ENCODE measurements around the gene CFD. TPM values are rescaled to one million over a fixed set of nuclear protein-coding genes. Genes with fewer than 3 reads are reported as not detected.
"Not testable (repeated sequence)": the region's sequence is repeated elsewhere in the genome, so short reads cannot be mapped to it uniquely, and the experiment has no call there.

Gene CFD
- total RNA-seq, 2 donors from 2014 or later = 1.9 to 5.3 TPM

GRCh38 chr19:816500-816857 is 43.0 kb upstream of the CFD start:
- DNase-seq = no peak
- Mint-ChIP-seq H3K36me3 (ENCODE audit: low read depth) (no peaks in the 10 kb centered on the region), H3K27me3 (no peaks in the 10 kb centered on the region), H3K4me1 (no peaks in the 10 kb centered on the region), H3K27ac (no peak overlapping the region), H3K4me3 (peak overlapping the region; percentile 1)
- no peak for ATAC-seq
- no peaks in the 10 kb centered on the region for H3K9me3 ChIP-seq (ENCODE audit: control insufficient read depth, low read length, poor library complexity, severe bottlenecking)

GRCh38 chr19:820212-820611 is 39.3 kb upstream of the CFD start:
- not testable (repeated sequence) for H3K4me3 Mint-ChIP-seq; H3K9me3 ChIP-seq (ENCODE audit: control insufficient read depth, low read length, poor library complexity, severe bottlenecking); H3K36me3 Mint-ChIP-seq (ENCODE audit: low read depth); H3K4me1 Mint-ChIP-seq; H3K27ac Mint-ChIP-seq; ATAC-seq; DNase-seq
- peaks cover 12% of the 10 kb centered on the region for H3K27me3 Mint-ChIP-seq

GRCh38 chr19:821231-821824 is 38.1 kb upstream of the CFD start:
- Mint-ChIP-seq H3K27ac (no peak overlapping the region), H3K36me3 (ENCODE audit: low read depth) (no peaks in the 10 kb centered on the region), H3K4me3 (peak overlapping the region; percentile 51), H3K27me3 (peaks cover 12% of the 10 kb centered on the region), H3K4me1 (no peaks in the 10 kb centered on the region)
- DNase-seq (no peak), ATAC-seq (no peak)
- H3K9me3 ChIP-seq (ENCODE audit: control insufficient read depth, low read length, poor library complexity, severe bottlenecking) = no peaks in the 10 kb centered on the region

GRCh38 chr19:821825-822503 is 37.5 kb upstream of the CFD start, which contains the start of gene PLPPR3:
TSS of gene PLPPR3 (minus strand) at chr19:821955. CDS start at chr19:821559, 396 bp downstream.
- Mint-ChIP-seq H3K36me3 (ENCODE audit: low read depth) (no peaks in the 10 kb centered on the region), H3K27ac (no peak within 1 kb of the TSS), H3K4me1 (no peaks in the 10 kb centered on the region), H3K4me3 (peak within 1 kb of the TSS; percentile 51), H3K27me3 (peaks cover 12% of the 10 kb centered on the region)
- DNase-seq (no peak), ATAC-seq (no peak)
- no peaks in the 10 kb centered on the region for H3K9me3 ChIP-seq (ENCODE audit: control insufficient read depth, low read length, poor library complexity, severe bottlenecking)

DNA sequence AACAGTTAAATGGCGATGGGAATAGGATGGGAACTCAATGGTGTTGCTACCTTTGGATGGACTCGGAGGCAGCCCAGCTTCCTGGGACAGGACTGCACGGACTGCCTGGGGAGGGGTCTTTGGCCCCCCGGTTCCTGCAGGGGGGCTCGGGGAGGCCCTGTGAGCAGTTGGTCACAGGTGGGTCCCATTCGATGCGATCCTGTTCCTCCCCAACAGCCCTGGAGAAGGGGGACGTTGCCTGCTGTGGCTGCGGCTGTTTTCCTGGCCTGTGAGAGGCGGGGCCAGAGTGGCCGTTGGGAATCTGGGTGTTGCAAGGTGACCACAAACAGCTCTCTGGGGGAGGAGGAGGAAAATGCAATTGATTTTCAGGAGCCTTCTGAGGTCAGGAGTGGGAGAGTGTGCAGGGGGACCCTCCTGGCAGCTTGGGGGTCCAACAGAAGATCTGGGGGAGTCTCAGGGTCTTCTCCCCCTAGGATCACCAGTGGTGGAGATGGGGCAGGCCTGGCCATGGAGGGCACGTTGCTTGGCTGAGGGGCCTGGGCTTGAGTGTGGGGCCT is 35.8 kb upstream of the CFD start:
- H3K9me3 ChIP-seq (ENCODE audit: control insufficient read depth, low read length, poor library complexity, severe bottlenecking) = no peaks in the 10 kb centered on the region
- DNase-seq (no peak), ATAC-seq (no peak)
- H3K27ac Mint-ChIP-seq = no peak overlapping the region
- peaks cover 12% of the 10 kb centered on the region for H3K27me3 Mint-ChIP-seq
- no peaks in the 10 kb centered on the region for H3K36me3 Mint-ChIP-seq (ENCODE audit: low read depth)
- H3K4me3 Mint-ChIP-seq = no peak overlapping the region
- no peaks in the 10 kb centered on the region for H3K4me1 Mint-ChIP-seq

- no peak overlapping the region for H3K27ac Mint-ChIP-seq
- no peaks in the 10 kb centered on the region for H3K4me1 Mint-ChIP-seq
- no peaks in the 10 kb centered on the region for H3K36me3 Mint-ChIP-seq (ENCODE audit: low read depth)
- H3K9me3 ChIP-seq (ENCODE audit: control insufficient read depth, low read length, poor library complexity, severe bottlenecking) = no peaks in the 10 kb centered on the region
- no peak for ATAC-seq
- H3K27me3 Mint-ChIP-seq = peaks cover 12% of the 10 kb centered on the region
- no peak for DNase-seq
- H3K4me3 Mint-ChIP-seq = no peak overlapping the region
These were observed 34.6 kb upstream of the CFD start for GRCh38 chr19:824885-825284.

GRCh38 chr19:825897-826644 is 33.4 kb upstream of the CFD start:
- no peaks in the 10 kb centered on the region for H3K36me3 Mint-ChIP-seq (ENCODE audit: low read depth)
- no peak overlapping the region for H3K27ac Mint-ChIP-seq
- peak overlapping the region; percentile 45 for H3K4me3 Mint-ChIP-seq
- ATAC-seq (no peak), DNase-seq (no peak)
- H3K4me1 Mint-ChIP-seq = no peaks in the 10 kb centered on the region
- H3K9me3 ChIP-seq (ENCODE audit: control insufficient read depth, low read length, poor library complexity, severe bottlenecking) = no peaks in the 10 kb centered on the region
- H3K27me3 Mint-ChIP-seq = peaks cover 12% of the 10 kb centered on the region

DNA sequence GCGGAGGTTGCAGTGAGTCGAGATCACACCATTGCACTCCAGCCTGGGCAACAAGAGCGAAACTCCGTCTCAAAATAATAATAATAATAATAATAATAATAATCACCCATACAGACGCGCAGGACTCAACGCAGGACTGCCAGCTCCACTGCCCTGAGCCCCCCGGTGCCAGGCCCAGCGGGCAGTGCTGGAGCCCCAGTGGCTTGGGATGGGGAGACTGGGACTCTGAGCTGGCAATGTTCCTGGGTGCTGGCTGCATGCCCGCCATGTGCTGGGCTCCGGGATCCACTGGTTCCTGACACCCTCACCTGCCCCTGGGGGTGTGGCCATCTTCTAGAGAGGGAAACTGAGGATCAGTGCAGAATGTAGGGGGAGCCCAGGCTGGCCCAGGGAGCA is 32.2 kb upstream of the CFD start:
- no peak overlapping the region for H3K27ac Mint-ChIP-seq
- H3K27me3 Mint-ChIP-seq = peaks cover 12% of the 10 kb centered on the region
- H3K9me3 ChIP-seq (ENCODE audit: control insufficient read depth, low read length, poor library complexity, severe bottlenecking) = no peaks in the 10 kb centered on the region
- H3K36me3 Mint-ChIP-seq (ENCODE audit: low read depth) = no peaks in the 10 kb centered on the region
- H3K4me1 Mint-ChIP-seq = no peaks in the 10 kb centered on the region
- no peak overlapping the region for H3K4me3 Mint-ChIP-seq
- ATAC-seq (no peak), DNase-seq (no peak)

DNA sequence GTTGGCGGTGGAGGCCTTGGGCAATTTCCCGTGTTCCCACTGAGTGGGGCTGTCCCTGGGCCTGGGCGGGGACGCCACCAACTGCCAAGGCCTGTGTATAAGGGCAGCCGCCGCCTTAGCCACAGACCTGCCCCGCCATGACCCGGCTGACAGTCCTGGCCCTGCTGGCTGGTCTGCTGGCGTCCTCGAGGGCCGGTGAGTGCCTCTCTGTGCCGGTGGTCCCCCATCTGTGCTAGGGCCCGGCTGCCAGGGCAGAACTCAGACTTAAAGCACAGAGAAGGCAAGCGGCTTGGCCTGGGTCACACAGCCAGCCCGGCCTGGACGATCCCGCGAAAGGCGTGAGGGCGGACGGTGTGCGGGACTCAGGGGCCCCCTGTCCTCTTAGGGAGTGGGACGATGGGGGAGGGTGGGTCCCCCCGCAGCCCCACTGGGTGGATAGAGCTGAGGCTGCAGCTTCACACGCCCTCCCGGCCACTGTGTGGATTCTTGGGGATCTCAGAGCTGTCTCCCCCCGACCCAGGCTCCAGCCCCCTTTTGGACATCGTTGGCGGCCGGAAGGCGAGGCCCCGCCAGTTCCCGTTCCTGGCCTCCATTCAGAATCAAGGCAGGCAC is 31.6 kb upstream of the CFD start, which contains the start of gene AZU1:
Gene AZU1, plus strand, starts transcription at position 128 of the 612 bp plus-strand sequence. Its CDS starts 10 bp downstream, at position 138.
- Mint-ChIP-seq H3K27ac (no peak within 1 kb of the TSS), H3K4me3 (no peak within 1 kb of the TSS), H3K36me3 (ENCODE audit: low read depth) (no peaks in the 10 kb centered on the region), H3K4me1 (no peaks in the 10 kb centered on the region), H3K27me3 (peaks cover 11% of the 10 kb centered on the region)
- no peaks in the 10 kb centered on the region for H3K9me3 ChIP-seq (ENCODE audit: control insufficient read depth, low read length, poor library complexity, severe bottlenecking)
- ATAC-seq (no peak), DNase-seq (no peak)

DNA sequence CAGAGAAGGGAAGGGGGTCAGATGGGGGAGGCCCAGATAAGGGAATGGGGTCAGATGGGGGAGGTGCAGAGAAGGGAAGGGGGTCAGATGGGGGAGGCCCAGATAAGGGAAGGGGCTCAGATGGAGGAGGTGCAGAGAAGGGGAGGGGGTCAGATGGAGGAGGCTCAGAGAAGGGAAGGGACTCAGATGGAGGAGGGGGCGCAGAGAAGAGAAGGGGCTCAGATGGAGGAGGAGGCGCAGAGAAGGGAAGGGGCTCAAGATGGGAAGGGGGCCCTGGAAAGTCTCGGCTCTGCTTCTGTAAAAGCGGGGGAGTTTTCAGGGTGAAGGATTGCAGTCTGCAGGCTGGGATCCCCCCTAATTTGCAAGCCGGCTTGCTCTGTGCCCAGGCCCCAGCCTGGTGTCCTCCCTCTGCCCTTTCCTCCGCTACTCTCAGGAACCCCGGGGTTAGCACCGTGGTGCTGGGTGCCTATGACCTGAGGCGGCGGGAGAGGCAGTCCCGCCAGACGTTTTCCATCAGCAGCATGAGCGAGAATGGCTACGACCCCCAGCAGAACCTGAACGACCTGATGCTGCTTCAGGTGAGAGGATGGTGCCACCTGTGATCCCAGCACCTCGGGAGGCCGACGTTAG is 30.2 kb upstream of the CFD start:
- Mint-ChIP-seq H3K4me3 (no peak overlapping the region), H3K4me1 (no peaks in the 10 kb centered on the region), H3K27me3 (peaks cover 2% of the 10 kb centered on the region), H3K36me3 (ENCODE audit: low read depth) (no peaks in the 10 kb centered on the region), H3K27ac (no peak overlapping the region)
- ATAC-seq (no peak), DNase-seq (no peak)
- no peaks in the 10 kb centered on the region for H3K9me3 ChIP-seq (ENCODE audit: control insufficient read depth, low read length, poor library complexity, severe bottlenecking)

GRCh38 chr19:831407-832369 is 27.8 kb upstream of the CFD start:
- Mint-ChIP-seq H3K4me1 (peaks cover 4% of the 10 kb centered on the region), H3K27ac (no peak overlapping the region), H3K27me3 (peaks cover 17% of the 10 kb centered on the region), H3K4me3 (no peak overlapping the region), H3K36me3 (ENCODE audit: low read depth) (peaks cover 4% of the 10 kb centered on the region)
- H3K9me3 ChIP-seq (ENCODE audit: control insufficient read depth, low read length, poor library complexity, severe bottlenecking) = no peaks in the 10 kb centered on the region
- DNase-seq (no peak), ATAC-seq (no peak)

- H3K27ac Mint-ChIP-seq = no peak overlapping the region
These were observed 25.2 kb upstream of the CFD start for GRCh38 chr19:834216-834615.

More at GRCh38 chr19:834216-834615, 25.2 kb upstream of the CFD start:
- ATAC-seq (no peak), DNase-seq (no peak)
- peaks cover 4% of the 10 kb centered on the region for H3K36me3 Mint-ChIP-seq (ENCODE audit: low read depth)
- H3K4me3 Mint-ChIP-seq = no peak overlapping the region
- H3K27me3 Mint-ChIP-seq = peaks cover 25% of the 10 kb centered on the region
- H3K4me1 Mint-ChIP-seq = peaks cover 4% of the 10 kb centered on the region
- no peaks in the 10 kb centered on the region for H3K9me3 ChIP-seq (ENCODE audit: control insufficient read depth, low read length, poor library complexity, severe bottlenecking)

Data from T-helper 17 cell (primary cell).